WERI-Rb-1 (cell line): ENCODE data around the gene IFTAP.

Experiments
- DNase-seq: peaks from one replicate; pipeline ENCODE4 v3.0.0-alpha.2; 2020
- H3K27ac ChIP-seq: fragments of 250-450 bp; sonication (Bioruptor Pico); 2 replicates; pipeline ENCODE4 v1.5.1; 2020; ENCODE audit warnings: mild to moderate bottlenecking, moderate library complexity
- H3K27me3 ChIP-seq: fragments of 250-450 bp; sonication (Bioruptor Pico); 2 replicates; pipeline ENCODE4 v1.5.1; 2021; ENCODE audit warnings: mild to moderate bottlenecking, low read depth, moderate library complexity; ENCODE audit not compliant: insufficient read depth, severe bottlenecking
- H3K36me3 ChIP-seq: fragments of 250-450 bp; sonication (Bioruptor Pico); 2 replicates; pipeline ENCODE4 v1.5.1; 2020; ENCODE audit warnings: mild to moderate bottlenecking, moderate library complexity
- H3K4me3 ChIP-seq: 2 replicates; pipeline ENCODE4 v1.5.1; 2011; ENCODE audit warnings: low read depth, mild to moderate bottlenecking, control low read depth, low read length
- H3K9me3 ChIP-seq: fragments of 250-450 bp; sonication (Bioruptor Pico); 2 replicates; pipeline ENCODE4 v1.5.1; 2021; ENCODE audit warnings: mild to moderate bottlenecking, moderate library complexity; ENCODE audit not compliant: severe bottlenecking
- CTCF ChIP-seq: IDR thresholded peaks from 2 replicates; pipeline ENCODE4 v1.5.1; 2011; ENCODE audit warnings: low read depth, mild to moderate bottlenecking, control low read depth, inconsistent platforms, low read length

The IFTAP gene

GRCh38 chr11:36586543-36586942 is 7.8 kb upstream of the IFTAP start:
- H3K4me3 ChIP-seq, result no peak overlapping the region
- no peaks in the 10 kb centered on the region for H3K9me3 ChIP-seq
- no peak for DNase-seq
- H3K36me3 ChIP-seq, result no peaks in the 10 kb centered on the region
- no peaks in the 10 kb centered on the region for H3K27me3 ChIP-seq
- TF ChIP-seq CTCF, result no peak
- no peak overlapping the region for H3K27ac ChIP-seq

GRCh38 chr11:36588099-36588498 is 6.2 kb upstream of the IFTAP start:
- no peaks in the 10 kb centered on the region for H3K9me3 ChIP-seq
- DNase-seq, result no peak
- H3K36me3 ChIP-seq, result no peaks in the 10 kb centered on the region
- TF ChIP-seq CTCF, result no peak
- H3K4me3 ChIP-seq, result no peak overlapping the region
- no peaks in the 10 kb centered on the region for H3K27me3 ChIP-seq
- H3K27ac ChIP-seq, result no peak overlapping the region

- Histone ChIP-seq H3K4me3 (no peak overlapping the region), H3K9me3 (no peaks in the 10 kb centered on the region), H3K36me3 (no peaks in the 10 kb centered on the region), H3K27me3 (no peaks in the 10 kb centered on the region), H3K27ac (no peak overlapping the region)
- no peak for DNase-seq
- no peak for TF ChIP-seq CTCF
Measured at GRCh38 chr11:36590513-36590912, 3.8 kb upstream of the IFTAP start.

- Histone ChIP-seq H3K27ac (no peak overlapping the region), H3K36me3 (no peaks in the 10 kb centered on the region), H3K9me3 (no peaks in the 10 kb centered on the region), H3K27me3 (no peaks in the 10 kb centered on the region), H3K4me3 (no peak overlapping the region)
- no peak for DNase-seq
- TF ChIP-seq CTCF, result no peak
Measured at GRCh38 chr11:36591433-36591832, 2.9 kb upstream of the IFTAP start.

- H3K27me3 ChIP-seq, result no peaks in the 10 kb centered on the region
- H3K9me3 ChIP-seq, result no peaks in the 10 kb centered on the region
- no peak overlapping the region for H3K27ac ChIP-seq
- no peak for DNase-seq
- no peak overlapping the region for H3K4me3 ChIP-seq
- no peaks in the 10 kb centered on the region for H3K36me3 ChIP-seq
- TF ChIP-seq CTCF, result no peak
Measured at GRCh38 chr11:36596880-36597279, 2.6 kb downstream of the IFTAP start.

- Histone ChIP-seq H3K27me3 (no peaks in the 10 kb centered on the region), H3K4me3 (no peak within 1 kb of the TSS), H3K27ac (no peak within 1 kb of the TSS), H3K36me3 (no peaks in the 10 kb centered on the region), H3K9me3 (no peaks in the 10 kb centered on the region)
- no peak for TF ChIP-seq CTCF
- DNase-seq, result no peak
Measured at GRCh38 chr11:36598051-36598450, 3.7 kb downstream of the IFTAP start, which contains the start of gene RAG2. Gene RAG2, minus strand, starts transcription at chr11:36598236. Its CDS starts 4,068 bp downstream, at chr11:36594168.
